NCI-H128 (cell line): ENCODE data around the gene EHBP1.
"Not testable (repeated sequence)": the region's sequence is repeated elsewhere in the genome, so short reads cannot be mapped to it uniquely, and the experiment has no call there.

ENCODE experiments used
- DNase-seq: peaks from one replicate; lab custom pipeline; 2025; ENCODE audit not compliant: unreplicated experiment; lab: John Stamatoyannopoulos, UW

EHBP1 gene

GRCh38 chr2:63058921-63059792, 353.6 kb downstream of the EHBP1 start:
- DNase-seq, result no peak

- no peak for DNase-seq
Observed at GRCh38 chr2:63059793-63060471, 354.4 kb downstream of the EHBP1 start.

- no peak for DNase-seq
Observed at GRCh38 chr2:63060472-63060991, 355.0 kb downstream of the EHBP1 start.

- DNase-seq, result no peak
Observed at GRCh38 chr2:63064197-63064596, 358.7 kb downstream of the EHBP1 start.

GRCh38 chr2:63064661-63065060, 359.1 kb downstream of the EHBP1 start:
- no peak for DNase-seq

GRCh38 chr2:63066265-63066664, 360.8 kb downstream of the EHBP1 start:
- no peak for DNase-seq

GRCh38 chr2:63066838-63067237, 361.3 kb downstream of the EHBP1 start:
- no peak for DNase-seq

GRCh38 chr2:63071664-63072063, 366.2 kb downstream of the EHBP1 start:
- no peak for DNase-seq

GRCh38 chr2:63073994-63074393, 368.5 kb downstream of the EHBP1 start:
- no peak for DNase-seq

GRCh38 chr2:63074399-63074798, 368.9 kb downstream of the EHBP1 start:
- not testable (repeated sequence) for DNase-seq

GRCh38 chr2:63078852-63079606, 373.5 kb downstream of the EHBP1 start:
- DNase-seq, result no peak

GRCh38 chr2:63081404-63081803, 375.9 kb downstream of the EHBP1 start:
- DNase-seq, result no peak

- DNase-seq, result no peak
Observed at GRCh38 chr2:63086687-63087086, 381.2 kb downstream of the EHBP1 start.

GRCh38 chr2:63092401-63092800, 386.9 kb downstream of the EHBP1 start:
- DNase-seq, result no peak

- no peak for DNase-seq
Observed at GRCh38 chr2:63092857-63093256, 387.3 kb downstream of the EHBP1 start.

GRCh38 chr2:63093502-63093901, 388.0 kb downstream of the EHBP1 start:
- DNase-seq, result no peak
